HCT116 (cell line): ENCODE measurements around the gene RAET1E. TPM values are rescaled to one million over a fixed set of nuclear protein-coding genes. Genes with fewer than 3 reads are reported as not detected.

ENCODE experiments used
- ATAC-seq: fragments of 200-7000 bp; cut with Tn5 transposase; 2 replicates; pipeline ENCODE4 v1.9.1; 2020; ENCODE audit warnings: mild to moderate bottlenecking, moderate library complexity
- BruUV-seq: library from RNA; stranded (reverse); fragments of 400-500 nt; replicated peaks from 2 replicates; lab custom pipeline; 2021; lab: Mats Ljungman, UMichigan
- CTCF ChIA-PET: fragments of 300-600 bp; sonication (Branson Sonifier 250); formaldehyde crosslinking; loops from one replicate; lab custom pipeline; 2021; ENCODE audit warnings: antibody characterized with exemption; lab: Charles Lee
- POLR2A ChIA-PET: fragments of 300-600, 350-600 bp; sonication (Branson Sonifier 250); formaldehyde crosslinking; loops from one replicate; lab custom pipeline; 2021; ENCODE audit warnings: antibody characterized with exemption; lab: Charles Lee
- RAD21 ChIA-PET, 2 experiments: fragments of 300-600 bp; sonication (Branson Sonifier 250); formaldehyde crosslinking; loops; one replicate each; lab custom pipeline; 2023; ENCODE audit warnings: low total read pairs in 2 of 2; ENCODE audit not compliant: uncharacterized antibody in 2 of 2, unreplicated experiment in 2 of 2, low non-redundant PET in 1 of 2; lab: Charles Lee
- DNase-seq: peaks from one replicate; pipeline ENCODE4 v3.0.0-alpha.2; 2010; ENCODE audit warnings: low read depth, low spot score
- H2AFZ ChIP-seq: fragments of 200-600 bp; shearing (Covaris generic), sonication (generic); 2 replicates; pipeline ENCODE4 v1.6.1; 2017; ENCODE audit warnings: low read depth, mixed run types, mixed read lengths, antibody characterized with exemption, low read length; ENCODE audit not compliant: poor library complexity, severe bottlenecking
- H3K27ac ChIP-seq: 2 replicates; pipeline ENCODE4 v1.5.1; 2012; ENCODE audit warnings: low read depth, low read length
- H3K27me3 ChIP-seq: fragments of 200-600 bp; sonication (generic); 2 replicates; pipeline ENCODE4 v1.6.1; 2016; ENCODE audit warnings: mixed run types, low read length, mixed read lengths; ENCODE audit not compliant: insufficient read depth
- H3K36me3 ChIP-seq, 2 experiments: fragments of 200-500 bp in 1 of 2; fragments of 200-600 bp in 1 of 2; sonication (Bioruptor generic) in 1 of 2; sonication (generic) in 1 of 2; 2 replicates each; pipeline versions ENCODE4 v1.5.1 to v1.6.1; 2014 to 2016; ENCODE audit warnings: low read length in 2 of 2, inconsistent platforms in 1 of 2, mixed read lengths in 1 of 2, mixed run types in 1 of 2; ENCODE audit not compliant: insufficient read depth in 2 of 2, control insufficient read depth in 1 of 2
- H3K4me1 ChIP-seq, 2 experiments: fragments of 200-600 bp in 1 of 2; sonication (generic) in 1 of 2; 2 replicates each; pipeline versions ENCODE4 v1.5.1 to v1.6.1; 2012 to 2017; ENCODE audit warnings: low read length in 2 of 2, inconsistent platforms in 1 of 2, mild to moderate bottlenecking in 1 of 2, mixed read lengths in 1 of 2, mixed run types in 1 of 2, moderate library complexity in 1 of 2; ENCODE audit not compliant: insufficient read depth in 2 of 2, control insufficient read depth in 1 of 2
- H3K4me2 ChIP-seq: fragments of 200-600 bp; sonication (generic); 2 replicates; pipeline ENCODE4 v1.6.1; 2017; ENCODE audit warnings: mixed run types, low read length, mixed read lengths
- H3K4me3 ChIP-seq, 2 experiments: fragments of 200-600 bp in 1 of 2; sonication (generic) in 1 of 2; replicated peaks in 1 of 2; 2 replicates each; pipeline ENCODE4 v1.5.1; 2011 to 2016; ENCODE audit warnings: low read length in 2 of 2, control low read depth in 1 of 2, low read depth in 1 of 2, mild to moderate bottlenecking in 1 of 2, mixed read lengths in 1 of 2, mixed run types in 1 of 2
- H3K79me2 ChIP-seq: fragments of 200-600 bp; sonication (generic); 2 replicates; pipeline ENCODE4 v1.6.1; 2017; ENCODE audit warnings: mild to moderate bottlenecking, mixed run types, low read length, moderate library complexity, mixed read lengths; ENCODE audit not compliant: insufficient read depth
- H3K9ac ChIP-seq: fragments of 200-600 bp; sonication (generic); 2 replicates; pipeline ENCODE4 v1.6.1; 2016; ENCODE audit warnings: low read length, mixed read lengths
- H3K9me2 ChIP-seq: fragments of 200-600 bp; sonication (generic), shearing (Covaris generic); 2 replicates; pipeline ENCODE4 v1.6.1; 2017; ENCODE audit warnings: mixed run types, mild to moderate bottlenecking, moderate library complexity; ENCODE audit not compliant: insufficient read depth
- H3K9me3 ChIP-seq, 2 experiments: fragments of 200-500 bp in 1 of 2; fragments of 200-600 bp in 1 of 2; sonication (Bioruptor generic) in 1 of 2; sonication (generic) in 1 of 2; 2 replicates each; pipeline ENCODE4 v1.6.1; 2014 to 2017; ENCODE audit warnings: low read length in 2 of 2, mixed read lengths in 2 of 2, inconsistent platforms in 1 of 2, low read depth in 1 of 2, mild to moderate bottlenecking in 1 of 2, mixed run types in 1 of 2, moderate library complexity in 1 of 2; ENCODE audit not compliant: control insufficient read depth in 1 of 2, insufficient read depth in 1 of 2
- H4K20me1 ChIP-seq: fragments of 200-600 bp; sonication (generic), shearing (Covaris generic); 2 replicates; pipeline ENCODE4 v1.6.1; 2017; ENCODE audit warnings: mixed run types, mild to moderate bottlenecking, moderate library complexity; ENCODE audit not compliant: insufficient read depth
- ATF3 ChIP-seq: IDR thresholded peaks from 2 replicates; pipeline ENCODE4 v1.6.1; 2012
- CBX3 ChIP-seq: IDR thresholded peaks from 2 replicates; pipeline ENCODE4 v1.6.1; 2012; ENCODE audit warnings: low read depth
- CTCF ChIP-seq, 3 experiments: fragments of 200-600 bp in 1 of 3; sonication (generic) in 1 of 3; IDR thresholded peaks in 2 of 3; conservative IDR thresholded peaks in 1 of 3; 2 replicates each; pipeline ENCODE4 v1.5.1; 2012 to 2017; ENCODE audit warnings: low read depth in 2 of 3, low read length in 2 of 3, antibody characterized with exemption in 1 of 3, borderline replicate concordance in 1 of 3, control low read depth in 1 of 3, mild to moderate bottlenecking in 1 of 3, mixed read lengths in 1 of 3, mixed run types in 1 of 3, moderate library complexity in 1 of 3; ENCODE audit not compliant: insufficient read depth in 1 of 3
- ELF1 ChIP-seq: IDR thresholded peaks from 2 replicates; pipeline ENCODE4 v1.6.1; 2012; ENCODE audit warnings: low read depth, borderline replicate concordance
- POLR2A ChIP-seq: IDR thresholded peaks from 2 replicates; pipeline ENCODE4 v1.7.0; 2011; ENCODE audit warnings: borderline replicate concordance; ENCODE audit not compliant: insufficient read depth, insufficient read length; ENCODE audit errors: extremely low read depth
- SIN3A ChIP-seq: IDR thresholded peaks from 2 replicates; pipeline ENCODE4 v1.6.1; 2012; ENCODE audit warnings: low read depth
- SP1 ChIP-seq: IDR thresholded peaks from 2 replicates; pipeline ENCODE4 v1.6.1; 2012; ENCODE audit warnings: low read depth
- TCF7L2 ChIP-seq: IDR thresholded peaks from 2 replicates; pipeline ENCODE4 v1.7.0; 2011; ENCODE audit warnings: borderline replicate concordance, inconsistent platforms; ENCODE audit not compliant: insufficient read depth, insufficient read length; ENCODE audit errors: extremely low read depth
- YY1 ChIP-seq: IDR thresholded peaks from 2 replicates; pipeline ENCODE4 v1.6.1; 2011; ENCODE audit warnings: low read length, low read depth, moderate library complexity, mild to moderate bottlenecking; ENCODE audit not compliant: insufficient replicate concordance; ENCODE audit errors: extremely low read depth
- ZNF274 ChIP-seq: fragments of 200-500 bp; sonication (Bioruptor generic); IDR thresholded peaks from 2 replicates; pipeline ENCODE4 v1.6.1; 2014; ENCODE audit warnings: mild to moderate bottlenecking, low read depth, low read length, inconsistent platforms
- intact Hi-C: fragments of 100-400 bp; cut with micrococcal nuclease; formaldehyde crosslinking; loops from 2 replicates; pipeline ENCODE4 v1.10.0; 2022
- total RNA-seq: library from RNA; stranded (reverse); gene quantifications from one replicate; pipeline ENCODE4 v1.2.1, GENCODE V29; 2021; ENCODE audit not compliant: unreplicated experiment
- TF ChIP-seq, protein P1 (sequence below): IDR thresholded peaks from 2 replicates; pipeline ENCODE4 v1.6.1; 2012
- TF ChIP-seq, protein P2 (sequence below): IDR thresholded peaks from 2 replicates; pipeline ENCODE4 v1.6.1; 2011; ENCODE audit warnings: mild to moderate bottlenecking, low read length, moderate library complexity; ENCODE audit not compliant: insufficient replicate concordance; ENCODE audit errors: extremely low read depth
- TF ChIP-seq, protein P3 (sequence below): IDR thresholded peaks from 2 replicates; pipeline ENCODE4 v1.6.1; 2012; ENCODE audit warnings: low read depth

RAET1E gene
- total RNA-seq, 1 experiment from 2014 or later, result 3.9 TPM

DNA sequence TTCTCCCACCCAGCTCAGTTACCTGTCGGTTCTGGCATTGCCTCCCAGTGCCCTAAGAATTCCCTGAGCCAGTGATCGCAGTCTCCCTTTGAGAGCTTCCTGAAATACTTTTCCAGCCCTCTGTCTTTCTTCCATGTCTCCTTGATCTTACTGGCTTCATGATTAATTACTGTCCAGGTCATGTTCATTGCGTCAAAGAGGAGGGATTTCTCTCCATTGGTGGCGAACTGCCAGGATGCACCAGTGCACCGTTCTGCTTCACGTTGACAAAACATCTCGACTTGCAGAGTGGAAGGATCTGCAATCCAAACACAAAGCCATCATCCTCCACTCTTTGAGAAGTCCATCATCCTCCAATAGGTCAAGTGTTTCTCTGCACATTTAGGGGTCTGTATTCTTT is 8.6 kb downstream of the RAET1E start:
- ChIA-PET RAD21 (no interaction called here), POLR2A (no interaction called here), CTCF (no interaction called here)
- BruUV-seq, result no TSS peak
- H3K79me2 ChIP-seq, result no peaks in the 10 kb centered on the region
- TF ChIP-seq SIN3A (no peak), SP1 (no peak), TCF7L2 (no peak), CTCF (IDR thresholded peaks at IDR 0.05 in 2 of 3, conservative IDR thresholded peaks at IDR 0.05 in 1 of 3; ENCODE audit: borderline replicate concordance in 1 of 3, insufficient read depth in 1 of 3, low read depth in 2 of 3, low read length in 2 of 3) (no peak), POLR2A (no peak), ZNF274 (no peak), CBX3 (no peak), ELF1 (no peak), YY1 (no peak), ATF3 (no peak)
- TF ChIP-seq, protein P1, sequence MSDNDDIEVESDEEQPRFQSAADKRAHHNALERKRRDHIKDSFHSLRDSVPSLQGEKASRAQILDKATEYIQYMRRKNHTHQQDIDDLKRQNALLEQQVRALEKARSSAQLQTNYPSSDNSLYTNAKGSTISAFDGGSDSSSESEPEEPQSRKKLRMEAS, result no peak
- TF ChIP-seq, protein P2, sequence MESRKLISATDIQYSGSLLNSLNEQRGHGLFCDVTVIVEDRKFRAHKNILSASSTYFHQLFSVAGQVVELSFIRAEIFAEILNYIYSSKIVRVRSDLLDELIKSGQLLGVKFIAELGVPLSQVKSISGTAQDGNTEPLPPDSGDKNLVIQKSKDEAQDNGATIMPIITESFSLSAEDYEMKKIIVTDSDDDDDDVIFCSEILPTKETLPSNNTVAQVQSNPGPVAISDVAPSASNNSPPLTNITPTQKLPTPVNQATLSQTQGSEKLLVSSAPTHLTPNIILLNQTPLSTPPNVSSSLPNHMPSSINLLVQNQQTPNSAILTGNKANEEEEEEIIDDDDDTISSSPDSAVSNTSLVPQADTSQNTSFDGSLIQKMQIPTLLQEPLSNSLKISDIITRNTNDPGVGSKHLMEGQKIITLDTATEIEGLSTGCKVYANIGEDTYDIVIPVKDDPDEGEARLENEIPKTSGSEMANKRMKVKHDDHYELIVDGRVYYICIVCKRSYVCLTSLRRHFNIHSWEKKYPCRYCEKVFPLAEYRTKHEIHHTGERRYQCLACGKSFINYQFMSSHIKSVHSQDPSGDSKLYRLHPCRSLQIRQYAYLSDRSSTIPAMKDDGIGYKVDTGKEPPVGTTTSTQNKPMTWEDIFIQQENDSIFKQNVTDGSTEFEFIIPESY, result no peak
- TF ChIP-seq, protein P3, sequence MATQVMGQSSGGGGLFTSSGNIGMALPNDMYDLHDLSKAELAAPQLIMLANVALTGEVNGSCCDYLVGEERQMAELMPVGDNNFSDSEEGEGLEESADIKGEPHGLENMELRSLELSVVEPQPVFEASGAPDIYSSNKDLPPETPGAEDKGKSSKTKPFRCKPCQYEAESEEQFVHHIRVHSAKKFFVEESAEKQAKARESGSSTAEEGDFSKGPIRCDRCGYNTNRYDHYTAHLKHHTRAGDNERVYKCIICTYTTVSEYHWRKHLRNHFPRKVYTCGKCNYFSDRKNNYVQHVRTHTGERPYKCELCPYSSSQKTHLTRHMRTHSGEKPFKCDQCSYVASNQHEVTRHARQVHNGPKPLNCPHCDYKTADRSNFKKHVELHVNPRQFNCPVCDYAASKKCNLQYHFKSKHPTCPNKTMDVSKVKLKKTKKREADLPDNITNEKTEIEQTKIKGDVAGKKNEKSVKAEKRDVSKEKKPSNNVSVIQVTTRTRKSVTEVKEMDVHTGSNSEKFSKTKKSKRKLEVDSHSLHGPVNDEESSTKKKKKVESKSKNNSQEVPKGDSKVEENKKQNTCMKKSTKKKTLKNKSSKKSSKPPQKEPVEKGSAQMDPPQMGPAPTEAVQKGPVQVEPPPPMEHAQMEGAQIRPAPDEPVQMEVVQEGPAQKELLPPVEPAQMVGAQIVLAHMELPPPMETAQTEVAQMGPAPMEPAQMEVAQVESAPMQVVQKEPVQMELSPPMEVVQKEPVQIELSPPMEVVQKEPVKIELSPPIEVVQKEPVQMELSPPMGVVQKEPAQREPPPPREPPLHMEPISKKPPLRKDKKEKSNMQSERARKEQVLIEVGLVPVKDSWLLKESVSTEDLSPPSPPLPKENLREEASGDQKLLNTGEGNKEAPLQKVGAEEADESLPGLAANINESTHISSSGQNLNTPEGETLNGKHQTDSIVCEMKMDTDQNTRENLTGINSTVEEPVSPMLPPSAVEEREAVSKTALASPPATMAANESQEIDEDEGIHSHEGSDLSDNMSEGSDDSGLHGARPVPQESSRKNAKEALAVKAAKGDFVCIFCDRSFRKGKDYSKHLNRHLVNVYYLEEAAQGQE, result no peak
- no peak overlapping the region for H3K27ac ChIP-seq
- H3K4me1 ChIP-seq, result peaks cover 10 to 32% of the 10 kb centered on the region in 2 experiments
- H3K4me3 ChIP-seq, result no peak overlapping the region
- H3K9me3 ChIP-seq, result no peaks in the 10 kb centered on the region
- H3K27me3 ChIP-seq, result no peaks in the 10 kb centered on the region
- no peaks in the 10 kb centered on the region for H3K36me3 ChIP-seq
- no peak for DNase-seq
- no peak overlapping the region for H3K4me2 ChIP-seq
- H3K9ac ChIP-seq, result no peak overlapping the region
- intact Hi-C loops, result no loop called here
- no peak for ATAC-seq
- H2AFZ ChIP-seq, result no peak overlapping the region
- H3K9me2 ChIP-seq, result no peaks in the 10 kb centered on the region
- H4K20me1 ChIP-seq, result no peaks in the 10 kb centered on the region
